Osteocyte (in vitro differentiated cells): ENCODE measurements around the gene XRCC4. TPM values are rescaled to one million over a fixed set of nuclear protein-coding genes. Genes with fewer than 3 reads are reported as not detected.

Experiments
- DNase-seq: peaks from one replicate; pipeline ENCODE4 v3.0.0; 2021; ENCODE audit warnings: mixed read lengths; ENCODE audit not compliant: unreplicated experiment; ENCODE audit errors: extremely low spot score
- H3K27ac Mint-ChIP-seq: one replicate; pipeline ENCODE4 v1.8.0; 2021; ENCODE audit warnings: mild to moderate bottlenecking, mixed read lengths; ENCODE audit not compliant: unreplicated experiment
- H3K27me3 Mint-ChIP-seq: one replicate; pipeline ENCODE4 v1.8.0; 2021; ENCODE audit warnings: mixed read lengths; ENCODE audit not compliant: unreplicated experiment
- H3K36me3 Mint-ChIP-seq: one replicate; pipeline ENCODE4 v1.8.0; 2021; ENCODE audit warnings: mixed read lengths; ENCODE audit not compliant: unreplicated experiment
- H3K4me1 Mint-ChIP-seq: one replicate; pipeline ENCODE4 v1.8.0; 2021; ENCODE audit warnings: mixed read lengths; ENCODE audit not compliant: unreplicated experiment
- H3K4me3 Mint-ChIP-seq: one replicate; pipeline ENCODE4 v1.8.0; 2021; ENCODE audit warnings: mild to moderate bottlenecking, moderate library complexity, mixed read lengths; ENCODE audit not compliant: unreplicated experiment
- H3K9me3 Mint-ChIP-seq: one replicate; pipeline ENCODE4 v1.8.0; 2021; ENCODE audit warnings: mixed read lengths; ENCODE audit not compliant: unreplicated experiment
- CTCF ChIP-seq: fragments of 200-600 bp; sonication (generic); IDR thresholded peaks from 2 replicates; pipeline ENCODE4 v1.5.0; 2021; ENCODE audit warnings: antibody characterized with exemption, mild to moderate bottlenecking, moderate library complexity
- total RNA-seq: library from RNA; stranded (reverse); gene quantifications from 2 replicates; pipeline ENCODE4 v1.2.1, GENCODE V29; 2021

Gene XRCC4
- total RNA-seq, 1 donor from 2014 or later: 4.2 TPM

- Mint-ChIP-seq H3K36me3 (peaks cover 5% of the 10 kb centered on the region), H3K4me1 (no peaks in the 10 kb centered on the region), H3K4me3 (no peak overlapping the region), H3K9me3 (no peaks in the 10 kb centered on the region), H3K27ac (no peak overlapping the region), H3K27me3 (no peaks in the 10 kb centered on the region)
- no peak for TF ChIP-seq CTCF
- DNase-seq: no peak
Measured at GRCh38 chr5:83044926-83045325, 32.4 kb upstream of the XRCC4 start.

GRCh38 chr5:83048277-83048676 lies 29.1 kb upstream of the XRCC4 start:
- no peak for TF ChIP-seq CTCF
- Mint-ChIP-seq H3K27ac (no peak overlapping the region), H3K36me3 (peaks cover 19% of the 10 kb centered on the region), H3K4me3 (no peak overlapping the region), H3K27me3 (no peaks in the 10 kb centered on the region), H3K9me3 (no peaks in the 10 kb centered on the region), H3K4me1 (no peaks in the 10 kb centered on the region)
- no peak for DNase-seq

- Mint-ChIP-seq H3K27ac (no peak overlapping the region), H3K4me3 (no peak overlapping the region), H3K27me3 (no peaks in the 10 kb centered on the region), H3K36me3 (peaks cover 19% of the 10 kb centered on the region), H3K9me3 (no peaks in the 10 kb centered on the region), H3K4me1 (no peaks in the 10 kb centered on the region)
- no peak for DNase-seq
- no peak for TF ChIP-seq CTCF
Measured at GRCh38 chr5:83048811-83049210, 28.5 kb upstream of the XRCC4 start.

- no peak for DNase-seq
- no peak for TF ChIP-seq CTCF
- Mint-ChIP-seq H3K9me3 (no peaks in the 10 kb centered on the region), H3K27me3 (no peaks in the 10 kb centered on the region), H3K4me1 (no peaks in the 10 kb centered on the region), H3K27ac (no peak overlapping the region), H3K4me3 (no peak overlapping the region), H3K36me3 (peaks cover 25% of the 10 kb centered on the region)
Measured at GRCh38 chr5:83049370-83049885, 27.9 kb upstream of the XRCC4 start.

- H3K4me1 Mint-ChIP-seq: no peaks in the 10 kb centered on the region
- TF ChIP-seq CTCF: no peak
- no peak for DNase-seq
- no peak overlapping the region for H3K27ac Mint-ChIP-seq
- H3K36me3 Mint-ChIP-seq: peaks cover 35% of the 10 kb centered on the region
- no peaks in the 10 kb centered on the region for H3K9me3 Mint-ChIP-seq
- no peaks in the 10 kb centered on the region for H3K27me3 Mint-ChIP-seq
- no peak overlapping the region for H3K4me3 Mint-ChIP-seq
Measured at GRCh38 chr5:83050723-83051340, 26.5 kb upstream of the XRCC4 start.
